Transverse colon (tissue), 4 donors: ENCODE measurements around the gene DCP1B. TPM values are rescaled to one million over a fixed set of nuclear protein-coding genes. Genes with fewer than 3 reads are reported as not detected.

Source experiments
- DNase-seq: peaks from one replicate; pipeline ENCODE4 v3.0.0-alpha.2; 2019
- H3K27ac ChIP-seq, 4 donors: fragments of 200-600 bp; sonication (generic); 2 replicates each; pipeline ENCODE4 v1.5.1; 2016 to 2018; ENCODE audit warnings: inconsistent platforms in 4 of 4
- H3K27me3 ChIP-seq: fragments of 200-600 bp; sonication (generic); 2 replicates; pipeline ENCODE4 v1.5.1; 2017; ENCODE audit warnings: inconsistent platforms
- H3K36me3 ChIP-seq, 4 donors: fragments of 200-600 bp; sonication (generic); 2 replicates each; pipeline ENCODE4 v1.5.1; 2017 to 2019; ENCODE audit warnings: inconsistent platforms in 4 of 4
- H3K4me1 ChIP-seq, 4 donors: fragments of 200-600 bp; sonication (generic); 2 replicates each; pipeline ENCODE4 v1.5.1; 2017 to 2020; ENCODE audit warnings: inconsistent platforms in 4 of 4
- H3K4me3 ChIP-seq, 4 donors: fragments of 200-600 bp; sonication (generic); 1 replicate in 1 of 4; 2 replicates in 3 of 4; pipeline versions ENCODE4 v1.5.1 to v1.6.1; 2017 to 2019; ENCODE audit warnings: inconsistent platforms in 4 of 4
- H3K9me3 ChIP-seq, 2 donors: fragments of 200-600 bp; sonication (generic); 2 replicates each; pipeline ENCODE4 v1.5.1; 2017 to 2019; ENCODE audit warnings: inconsistent platforms in 2 of 2
- CTCF ChIP-seq, 5 experiments: fragments of 200-600 bp in 3 of 5; fragments of 450-650 bp in 2 of 5; sonication (generic) in 3 of 5; IDR thresholded peaks; 1 replicate in 2 of 5; 2 replicates in 3 of 5; pipeline ENCODE4 v1.5.1; 2016 to 2017; ENCODE audit warnings: antibody characterized with exemption in 5 of 5, inconsistent platforms in 3 of 5, mild to moderate bottlenecking in 2 of 5, moderate library complexity in 1 of 5
- EP300 ChIP-seq: sonication (generic); formaldehyde crosslinking; IDR thresholded peaks from one replicate; pipeline ENCODE4 v1.6.1; 2017; ENCODE audit warnings: antibody characterized with exemption, low read depth
- POLR2A ChIP-seq: fragments of 450-650 bp; IDR thresholded peaks from one replicate; pipeline ENCODE4 v1.6.1; 2016; ENCODE audit warnings: antibody characterized with exemption, mild to moderate bottlenecking, moderate library complexity
- POLR2AphosphoS5 ChIP-seq, 3 donors: sonication (generic); formaldehyde crosslinking; IDR thresholded peaks; one replicate each; pipeline ENCODE4 v1.6.1; 2016; ENCODE audit warnings: antibody characterized with exemption in 3 of 3
- WGBS, 2 donors: methylation state at CpG; one replicate each; pipeline ENCODE4 v1.1.5; 2018; ENCODE audit warnings: low coverage in 1 of 2; 5-methylcytosine and 5-hydroxymethylcytosine counted together
- in situ Hi-C, 4 donors: fragments of 200-750 bp; cut with MboI; loops; one replicate each; pipeline versions ENCODE4 v1.15.0 to v1.15.1; 2017; ENCODE audit warnings: low sequenced_read_pairs in 3 of 4, low pct_ligation_motif_present in 1 of 4, low pct_unique_long_range_greater_than_20kb in 1 of 4
- intact Hi-C: fragments of 100-400 bp; cut with DNase I; formaldehyde crosslinking; loops from one replicate; pipeline ENCODE4 v1.15.1; 2023; ENCODE audit warnings: low total_unique reads
- total RNA-seq, 4 donors: library from RNA; depleted of rRNA; stranded (reverse); fragments of >200 nt; gene quantifications; one replicate each; pipeline ENCODE4 v1.1.0, GENCODE V29; 2016

The DCP1B gene
- total RNA-seq, 4 donors from 2014 or later, result 17.3 to 26.2 (median 20.6) TPM

GRCh38 chr12:1904875-1905274 is 99.4 kb downstream of the DCP1B start:
- no peaks in the 10 kb centered on the region for H3K36me3 ChIP-seq
- in situ Hi-C loops (no loop called here), intact Hi-C loops (loop anchor here (10.0 kb wide), 1 partner anchor 70 kb away; no protein-coding TSS in a partner anchor)
- peaks cover 23 to 25% of the 10 kb centered on the region in 2 donors for H3K9me3 ChIP-seq
- peaks cover 0 to 7% (median 0%) of the 10 kb centered on the region in 4 donors for H3K4me1 ChIP-seq
- no peak for DNase-seq
- H3K4me3 ChIP-seq, result no peak overlapping the region
- H3K27me3 ChIP-seq, result peaks cover 3% of the 10 kb centered on the region
- no peak overlapping the region for H3K27ac ChIP-seq
- no peak for TF ChIP-seq POLR2A
- no peak for TF ChIP-seq CTCF (IDR thresholded peaks at IDR 0.05)
- TF ChIP-seq POLR2AphosphoS5 (IDR thresholded peaks at IDR 0.05), result no peak
- TF ChIP-seq EP300, result no peak

GRCh38 chr12:1896964-1897363 is 107.3 kb downstream of the DCP1B start:
- H3K4me3 ChIP-seq, result no peak overlapping the region
- intact Hi-C loops (no loop called here), in situ Hi-C loops (no loop called here)
- H3K27ac ChIP-seq, result no peak overlapping the region
- H3K27me3 ChIP-seq, result peaks cover 5% of the 10 kb centered on the region
- H3K36me3 ChIP-seq, result no peaks in the 10 kb centered on the region
- H3K9me3 ChIP-seq, result peaks cover 0 to 4% of the 10 kb centered on the region in 2 donors
- WGBS, 2 donors, result 80 to 90% methylated on average over 4 to 5 of the region's 5 CpGs
- TF ChIP-seq EP300 (no peak), POLR2AphosphoS5 (IDR thresholded peaks at IDR 0.05) (no peak), CTCF (IDR thresholded peaks at IDR 0.05) (no peak), POLR2A (no peak)
- no peak for DNase-seq
- H3K4me1 ChIP-seq, result no peaks in the 10 kb centered on the region

Other genes starting within 250 kb of the DCP1B start
- gene LRTM2, start 183.9 kb downstream of the DCP1B start, total RNA-seq, result not detected
- 10 to 100 TPM in 1 of 4 donors, 1 to 10 TPM in 2, not detected in 1; 6.5 to 22.8 (median 7.2) TPM for gene CACNA2D4, start 85.8 kb downstream of the DCP1B start, total RNA-seq
- gene CACNA1C, start 48.5 kb upstream of the DCP1B start, total RNA-seq, result 10 to 100 TPM; 18.8 to 35.2 (median 24.8) TPM